GM12878 (cell line): Measurements from ENCODE around the gene UGGT2. TPM values are rescaled to one million over a fixed set of nuclear protein-coding genes. Genes with fewer than 3 reads are reported as not detected.

ENCODE experiments used
- ATAC-seq: fragments of 200-7000 bp; cut with Tn5 transposase; 3 replicates; pipeline ENCODE4 v1.9.1; 2020; ENCODE audit warnings: mild to moderate bottlenecking, moderate library complexity
- BruUV-seq: library from RNA; stranded (reverse); fragments of 400-500 nt; replicated peaks from 2 replicates; lab custom pipeline; 2021; lab: Mats Ljungman, UMichigan
- CTCF ChIA-PET: fragments of 300-600 bp; sonication (Branson Sonifier 250); formaldehyde crosslinking; extraction: SDS; loops from one replicate; lab custom pipeline; 2021; ENCODE audit warnings: inconsistent platforms; lab: Yijun Ruan, JAX
- POLR2A ChIA-PET: fragments of 350-600 bp; formaldehyde crosslinking; extraction: SDS; loops from one replicate; lab custom pipeline; 2021; ENCODE audit warnings: inconsistent platforms; lab: Charles Lee
- RAD21 ChIA-PET: fragments of 300-600 bp; sonication (Branson Sonifier 250); formaldehyde crosslinking; loops from one replicate; lab custom pipeline; 2023; ENCODE audit warnings: antibody characterized with exemption; ENCODE audit not compliant: unreplicated experiment; lab: Charles Lee
- SMC1A ChIA-PET: fragments of 300-600 bp; sonication (Branson Sonifier 250); formaldehyde crosslinking; loops from one replicate; lab custom pipeline; 2023; ENCODE audit not compliant: unreplicated experiment, uncharacterized antibody; lab: Charles Lee
- DNase-seq: peaks from one replicate; pipeline ENCODE4 v3.0.0-alpha.2; 2011; ENCODE audit warnings: low read depth, low spot score
- FAIRE-seq: peaks from 3 replicates; lab custom pipeline; 2011; peaks lifted over from hg19 to GRCh38; lab: Jason Lieb, UNC
- H2AFZ ChIP-seq: 2 replicates; pipeline ENCODE4 v1.6.0; 2011; ENCODE audit warnings: low read depth, low read length, control low read depth; ENCODE audit not compliant: control insufficient read depth
- H3K27ac ChIP-seq: 2 replicates; pipeline ENCODE4 v1.5.1; 2011; ENCODE audit warnings: control low read depth; ENCODE audit not compliant: control insufficient read depth, insufficient read depth
- H3K27me3 ChIP-seq, 2 experiments: replicated peaks in 1 of 2; 2 replicates each; pipeline versions ENCODE4 v1.6.0 to v1.6.1; 2011; ENCODE audit warnings: low read length in 1 of 2; ENCODE audit not compliant: control insufficient read depth in 2 of 2, insufficient read depth in 2 of 2
- H3K36me3 ChIP-seq, 2 experiments: 2 replicates each; pipeline ENCODE4 v1.5.1; 2011; ENCODE audit warnings: low read length in 1 of 2; ENCODE audit not compliant: control insufficient read depth in 2 of 2, insufficient read depth in 2 of 2
- H3K4me1 ChIP-seq: 2 replicates; pipeline ENCODE4 v1.6.1; 2011; ENCODE audit warnings: mild to moderate bottlenecking, low read length, moderate library complexity, mixed read lengths; ENCODE audit not compliant: control insufficient read depth, insufficient read depth
- H3K4me2 ChIP-seq: 2 replicates; pipeline ENCODE4 v1.6.0; 2011; ENCODE audit warnings: control low read depth; ENCODE audit not compliant: control insufficient read depth, insufficient read depth
- H3K4me3 ChIP-seq: fragments of 200-600 bp; sonication (generic); 2 replicates; pipeline ENCODE4 v1.5.1; 2016
- H3K79me2 ChIP-seq: 2 replicates; pipeline ENCODE4 v1.6.0; 2011; ENCODE audit warnings: low read length; ENCODE audit not compliant: control insufficient read depth, insufficient read depth
- H3K9ac ChIP-seq: 2 replicates; pipeline ENCODE4 v1.8.0; 2011; ENCODE audit warnings: low read length, control low read depth, mixed read lengths; ENCODE audit not compliant: control insufficient read depth, insufficient read depth
- H3K9me3 ChIP-seq: replicated peaks from 3 replicates; pipeline ENCODE4 v1.5.1; 2011; ENCODE audit warnings: mild to moderate bottlenecking, low read length; ENCODE audit not compliant: control insufficient read depth, insufficient read depth
- H4K20me1 ChIP-seq: 2 replicates; pipeline ENCODE4 v1.6.0; 2011; ENCODE audit not compliant: control insufficient read depth, insufficient read depth
- CHD4 ChIP-seq: fragments of 200-600 bp; sonication (generic); IDR thresholded peaks from 2 replicates; pipeline ENCODE4 v1.6.1; 2016; ENCODE audit warnings: mild to moderate bottlenecking
- IKZF1 ChIP-seq: fragments of 450-650 bp; conservative IDR thresholded peaks from 2 replicates; pipeline ENCODE4 v1.6.1; 2017; ENCODE audit warnings: antibody characterized with exemption, mild to moderate bottlenecking
- MEF2B ChIP-seq: fragments of 450-650 bp; IDR thresholded peaks from 2 replicates; pipeline ENCODE4 v1.6.1; 2018; ENCODE audit warnings: mild to moderate bottlenecking, moderate library complexity; ENCODE audit not compliant: partially characterized antibody, poor library complexity, severe bottlenecking
- NFXL1 ChIP-seq: fragments of 450-650 bp; IDR thresholded peaks from 2 replicates; pipeline ENCODE4 v1.6.1; 2017; ENCODE audit warnings: antibody characterized with exemption, mild to moderate bottlenecking, borderline replicate concordance
- RUNX3 ChIP-seq: IDR thresholded peaks from 2 replicates; pipeline ENCODE4 v1.6.1; 2012; ENCODE audit warnings: low read length, inconsistent platforms
- USF1 ChIP-seq: IDR thresholded peaks from 2 replicates; pipeline ENCODE4 v1.6.1; 2011; ENCODE audit warnings: borderline replicate concordance, low read depth, mild to moderate bottlenecking, moderate library complexity, mixed read lengths, low read length; ENCODE audit not compliant: insufficient read depth; ENCODE audit errors: extremely low read length
- WGBS: methylation state at CpG from one replicate; pipeline ENCODE4 v1.1.6; 2016; ENCODE audit warnings: low lambda C conversion rate; ENCODE audit not compliant: insufficient replicate concordance, insufficient coverage; ENCODE audit errors: missing lambda C conversion rate; 5-methylcytosine and 5-hydroxymethylcytosine counted together
- in situ Hi-C: fragments of 300-500 bp; cut with MboI; formaldehyde crosslinking; loops from 9 replicates; pipeline ENCODE4 v1.14.3; 2018; ENCODE audit warnings: mixed read lengths
- intact Hi-C: fragments of 100-400 bp; cut with micrococcal nuclease; formaldehyde crosslinking; loops from one replicate; pipeline ENCODE4 v1.14.2; 2022; ENCODE audit not compliant: unreplicated experiment
- polyA plus RNA-seq, 11 experiments: library from polyadenylated mRNA; depleted of rRNA in 4 of 11; unstranded in 6 of 11; stranded (reverse) in 5 of 11; fragments of >200 nt; fragmentation: Nextera tagmentation in 4 of 11; fragmentation: Illumina TruSeq in 1 of 11; extraction: Ambion mirVana in 4 of 11; extraction: Trizol in 1 of 11; gene quantifications; 1 replicate in 1 of 11; 2 replicates in 10 of 11; pipeline versions ENCODE4 v1.2.1 to v1.2.3, GENCODE V29; 2011 to 2016; ENCODE audit warnings: inconsistent platforms in 2 of 11, missing spikeins in 2 of 11, low read depth in 1 of 11
- total RNA-seq, 4 experiments: library from RNA; depleted of rRNA in 3 of 4; stranded (reverse); fragments of >200 nt in 3 of 4; fragmentation: Illumina TruSeq in 1 of 4; extraction: Trizol in 1 of 4; gene quantifications; 2 replicates each; pipeline versions ENCODE4 v1.2.1 to v1.2.3, GENCODE V29; 2013 to 2021

Gene UGGT2
- total and polyA plus RNA-seq, 10 of the 15 experiments (the other 5 are each of a cell fraction or from before 2014, with no cell fraction given) = 4.9 to 29.0 (median 17.3) TPM

GRCh38 chr13:96071504-96071903 lies 18.3 kb upstream of the UGGT2 start:
- BruUV-seq = no TSS peak
- Histone ChIP-seq H3K9me3 (no peaks in the 10 kb centered on the region), H3K27ac (no peak overlapping the region), H3K27me3 (no peaks in the 10 kb centered on the region; a peak in 1 of 4 replicates), H2AFZ (no peak overlapping the region), H4K20me1 (no peaks in the 10 kb centered on the region), H3K4me3 (no peak overlapping the region)
- DNase-seq = no peak
- FAIRE-seq = no peak
- WGBS = 60% methylated on average over 6 of the region's 6 CpGs
- ATAC-seq = no peak
- TF ChIP-seq MEF2B (no peak), USF1 (no peak), IKZF1 (no peak)
- TF ChIP-seq, all 136 proteins: peak for 0
- SMC1A ChIA-PET = no interaction called here
- in situ Hi-C loops = no loop called here
- POLR2A ChIA-PET = no interaction called here
- Histone ChIP-seq H3K79me2 (no peaks in the 10 kb centered on the region), H3K4me2 (no peak overlapping the region), H3K36me3 (no peaks in the 10 kb centered on the region), H3K4me1 (no peaks in the 10 kb centered on the region), H3K9ac (no peak overlapping the region)
- CTCF ChIA-PET = interaction anchor here (1.2 to 6.3 kb wide), 4 partner anchors 10 to 96 kb away, joined by 3 to 46 read pairs (median 3); no protein-coding TSS in a partner anchor
- RAD21 ChIA-PET = interaction anchor here (0.9 to 1.6 kb wide), 2 partner anchors 18 to 51 kb away, joined by 3 to 5 read pairs; partner anchors contain the start of gene UGGT2
- intact Hi-C loops = no loop called here

DNA sequence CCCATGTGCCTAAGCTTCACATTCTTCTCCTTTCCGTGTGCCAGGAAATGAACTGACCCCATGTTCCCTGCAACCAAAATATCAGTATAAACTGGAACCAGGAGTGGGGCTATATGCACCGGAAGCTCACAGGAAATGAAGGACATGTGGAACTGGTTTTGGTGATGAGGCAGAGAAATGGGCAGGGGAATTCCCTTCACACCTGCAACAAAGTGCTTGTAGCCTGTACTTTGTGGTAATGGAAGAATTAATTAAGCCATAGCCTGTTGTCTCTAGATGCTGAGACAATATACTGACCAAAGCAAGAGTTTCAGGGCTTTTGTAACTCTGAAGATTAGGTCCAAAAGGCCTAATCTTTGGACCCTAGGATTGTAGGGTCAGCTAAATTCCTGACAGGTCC lies 15.5 kb upstream of the UGGT2 start:
- no peaks in the 10 kb centered on the region for H3K4me1 ChIP-seq
- H3K36me3 ChIP-seq = no peaks in the 10 kb centered on the region
- no peaks in the 10 kb centered on the region for H3K79me2 ChIP-seq
- no peaks in the 10 kb centered on the region for H3K9me3 ChIP-seq
- no peaks in the 10 kb centered on the region; a peak in 2 of 4 replicates for H3K27me3 ChIP-seq
- 0 out of 2 replicates have a peak, but pooled peaks have one; percentile 6 for TF ChIP-seq RUNX3
- TF ChIP-seq CHD4 = no peak
- no peak for TF ChIP-seq NFXL1
- no peak overlapping the region for H3K27ac ChIP-seq
- FAIRE-seq (no peak), ATAC-seq (no peak), DNase-seq (no peak)
- no peak overlapping the region for H3K4me2 ChIP-seq
- RAD21 ChIA-PET = interaction anchor here (1.6 kb wide), 1 partner anchor 49 kb away, joined by 3 read pairs; no protein-coding TSS in a partner anchor
- WGBS = 0% methylated on average over 2 of the region's 2 CpGs
- CTCF ChIA-PET = no interaction called here
- H3K4me3 ChIP-seq = no peak overlapping the region
- no peaks in the 10 kb centered on the region for H4K20me1 ChIP-seq
- BruUV-seq = no TSS peak
- intact Hi-C loops = no loop called here
- no peak overlapping the region for H2AFZ ChIP-seq
- SMC1A ChIA-PET = interaction anchor here (0.5 to 1.5 kb wide), 3 partner anchors 10 to 363 kb away, joined by 3 to 4 read pairs (median 3); no protein-coding TSS in a partner anchor
- POLR2A ChIA-PET = no interaction called here
- in situ Hi-C loops = no loop called here
- H3K9ac ChIP-seq = no peak overlapping the region
